Uterus (tissue), 2 donors: ENCODE results near the gene CDYL.
"Not testable (repeated sequence)": the region's sequence is repeated elsewhere in the genome, so short reads cannot be mapped to it uniquely, and the experiment has no call there.

ENCODE experiments used
- CTCF ChIP-seq, 4 experiments: fragments of 200-600 bp in 2 of 4; fragments of 450-650 bp in 2 of 4; sonication (generic) in 2 of 4; IDR thresholded peaks; one replicate each; pipeline ENCODE4 v1.5.1; 2016 to 2019; ENCODE audit warnings: antibody characterized with exemption in 4 of 4, mild to moderate bottlenecking in 2 of 4, moderate library complexity in 1 of 4
- POLR2A ChIP-seq, 2 donors: fragments of 450-650 bp; IDR thresholded peaks; one replicate each; pipeline ENCODE4 v1.6.1; 2016; ENCODE audit warnings: antibody characterized with exemption in 2 of 2, mild to moderate bottlenecking in 1 of 2, moderate library complexity in 1 of 2

GRCh38 chr6:4865006-4865405 lies 88.8 kb downstream of the CDYL start:
- TF ChIP-seq POLR2A, CTCF (IDR thresholded peaks at IDR 0.05): not testable (repeated sequence)
